ENCODE results near the gene MANBA.

DNA sequence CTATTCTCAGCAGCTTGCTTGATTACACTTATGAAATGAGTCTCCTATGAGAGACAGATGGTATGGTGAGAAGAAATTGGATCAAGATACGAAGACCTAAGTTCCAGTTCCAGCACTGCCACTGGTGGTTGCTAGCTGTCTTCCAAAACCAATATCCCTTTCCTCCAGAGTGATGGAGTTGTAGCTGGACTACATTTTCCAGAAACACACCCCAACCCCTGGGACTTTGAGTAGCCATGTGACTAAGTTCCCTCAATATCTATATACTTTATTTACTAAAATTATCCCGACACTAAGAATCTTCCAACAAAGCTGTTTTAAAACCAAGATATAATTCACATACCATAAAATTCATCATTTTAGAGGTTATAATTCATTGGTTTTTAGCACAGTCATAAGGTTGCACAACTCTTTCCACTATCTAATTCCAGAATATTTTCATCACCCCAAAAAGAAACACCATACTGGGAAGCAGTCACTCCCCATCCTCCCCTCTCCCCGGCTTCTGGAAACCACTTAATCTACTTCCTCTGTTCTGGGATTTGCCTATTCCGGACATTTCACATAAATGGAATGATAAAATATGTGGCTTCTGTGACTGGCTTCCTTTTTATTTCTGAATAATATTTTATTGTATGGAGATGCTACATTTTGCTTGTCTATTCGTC lies 118.0 kb downstream of the MANBA start:
- TF ChIP-seq TAF1 (IDR thresholded peaks at IDR 0.05; ENCODE audit: low read depth) (no peak), RAD21 (IDR thresholded peaks at IDR 0.05; ENCODE audit: low read depth) (no peak), EGR1 (IDR thresholded peaks at IDR 0.05) (no peak), TCF12 (IDR thresholded peaks at IDR 0.05; ENCODE audit: low read depth) (no peak), EP300 (IDR thresholded peaks at IDR 0.05; ENCODE audit: borderline replicate concordance) (no peak), CREB1 (IDR thresholded peaks at IDR 0.05; ENCODE audit: low read depth) (no peak), CEBPB (IDR thresholded peaks at IDR 0.05) (no peak)
- TF ChIP-seq, protein P1, sequence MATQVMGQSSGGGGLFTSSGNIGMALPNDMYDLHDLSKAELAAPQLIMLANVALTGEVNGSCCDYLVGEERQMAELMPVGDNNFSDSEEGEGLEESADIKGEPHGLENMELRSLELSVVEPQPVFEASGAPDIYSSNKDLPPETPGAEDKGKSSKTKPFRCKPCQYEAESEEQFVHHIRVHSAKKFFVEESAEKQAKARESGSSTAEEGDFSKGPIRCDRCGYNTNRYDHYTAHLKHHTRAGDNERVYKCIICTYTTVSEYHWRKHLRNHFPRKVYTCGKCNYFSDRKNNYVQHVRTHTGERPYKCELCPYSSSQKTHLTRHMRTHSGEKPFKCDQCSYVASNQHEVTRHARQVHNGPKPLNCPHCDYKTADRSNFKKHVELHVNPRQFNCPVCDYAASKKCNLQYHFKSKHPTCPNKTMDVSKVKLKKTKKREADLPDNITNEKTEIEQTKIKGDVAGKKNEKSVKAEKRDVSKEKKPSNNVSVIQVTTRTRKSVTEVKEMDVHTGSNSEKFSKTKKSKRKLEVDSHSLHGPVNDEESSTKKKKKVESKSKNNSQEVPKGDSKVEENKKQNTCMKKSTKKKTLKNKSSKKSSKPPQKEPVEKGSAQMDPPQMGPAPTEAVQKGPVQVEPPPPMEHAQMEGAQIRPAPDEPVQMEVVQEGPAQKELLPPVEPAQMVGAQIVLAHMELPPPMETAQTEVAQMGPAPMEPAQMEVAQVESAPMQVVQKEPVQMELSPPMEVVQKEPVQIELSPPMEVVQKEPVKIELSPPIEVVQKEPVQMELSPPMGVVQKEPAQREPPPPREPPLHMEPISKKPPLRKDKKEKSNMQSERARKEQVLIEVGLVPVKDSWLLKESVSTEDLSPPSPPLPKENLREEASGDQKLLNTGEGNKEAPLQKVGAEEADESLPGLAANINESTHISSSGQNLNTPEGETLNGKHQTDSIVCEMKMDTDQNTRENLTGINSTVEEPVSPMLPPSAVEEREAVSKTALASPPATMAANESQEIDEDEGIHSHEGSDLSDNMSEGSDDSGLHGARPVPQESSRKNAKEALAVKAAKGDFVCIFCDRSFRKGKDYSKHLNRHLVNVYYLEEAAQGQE (IDR thresholded peaks at IDR 0.05; ENCODE audit: low read depth), result no peak
